Caco-2 (cell line): ENCODE measurements around the gene MC4R. TPM values are rescaled to one million over a fixed set of nuclear protein-coding genes. Genes with fewer than 3 reads are reported as not detected.

Source experiments
- BruUV-seq: library from RNA; stranded (reverse); fragments of 400-500 nt; replicated peaks from 2 replicates; lab custom pipeline; 2021; lab: Mats Ljungman, UMichigan
- CTCF ChIA-PET: fragments of 300-600 bp; sonication (Branson Sonifier 250); formaldehyde crosslinking; loops from one replicate; lab custom pipeline; 2022; ENCODE audit warnings: antibody characterized with exemption; lab: Charles Lee
- POLR2A ChIA-PET: fragments of 300-600 bp; sonication (Branson Sonifier 250); formaldehyde crosslinking; loops from one replicate; lab custom pipeline; 2022; ENCODE audit warnings: antibody characterized with exemption; lab: Charles Lee
- DNase-seq, 2 experiments: peaks; one replicate each; pipeline versions ENCODE4 v3.0.0 to v3.0.0-alpha.2; 2020 to 2022
- H3K27me3 ChIP-seq: replicated peaks from 2 replicates; pipeline ENCODE4 v1.6.0; 2011; ENCODE audit warnings: low read length; ENCODE audit not compliant: control insufficient read depth, insufficient read depth
- H3K36me3 ChIP-seq: 2 replicates; pipeline ENCODE4 v1.5.1; 2011; ENCODE audit warnings: low read length; ENCODE audit not compliant: control insufficient read depth, insufficient read depth
- H3K4me1 ChIP-seq: fragments of 250-450 bp; sonication (Bioruptor Pico); 2 replicates; pipeline ENCODE4 v1.5.1; 2020; ENCODE audit warnings: mild to moderate bottlenecking
- H3K4me3 ChIP-seq: 2 replicates; pipeline ENCODE4 v1.5.1; 2011; ENCODE audit warnings: low read depth, mild to moderate bottlenecking, control low read depth, low read length
- H3K9me3 ChIP-seq: fragments of 250-450 bp; sonication (Bioruptor Pico); 2 replicates; pipeline ENCODE4 v1.5.1; 2020; ENCODE audit warnings: mild to moderate bottlenecking, moderate library complexity
- H3K27ac Mint-ChIP-seq: one replicate; pipeline ENCODE4 v1.8.0; 2022; ENCODE audit warnings: mixed read lengths; ENCODE audit not compliant: unreplicated experiment
- H3K27me3 Mint-ChIP-seq: one replicate; pipeline ENCODE4 v1.8.0; 2022; ENCODE audit warnings: mixed read lengths; ENCODE audit not compliant: insufficient read depth, unreplicated experiment
- H3K36me3 Mint-ChIP-seq: one replicate; pipeline ENCODE4 v1.8.0; 2022; ENCODE audit warnings: mild to moderate bottlenecking, mixed read lengths; ENCODE audit not compliant: insufficient read depth, unreplicated experiment
- H3K4me1 Mint-ChIP-seq: one replicate; pipeline ENCODE4 v1.8.0; 2022; ENCODE audit warnings: low read depth, mixed read lengths; ENCODE audit not compliant: unreplicated experiment
- H3K4me3 Mint-ChIP-seq: one replicate; pipeline ENCODE4 v1.8.0; 2022; ENCODE audit warnings: mild to moderate bottlenecking, moderate library complexity, mixed read lengths; ENCODE audit not compliant: unreplicated experiment
- H3K9me3 Mint-ChIP-seq: one replicate; pipeline ENCODE4 v1.8.0; 2022; ENCODE audit warnings: mixed read lengths; ENCODE audit not compliant: unreplicated experiment
- CTCF ChIP-seq, 2 experiments: fragments of 200-600 bp in 1 of 2; IDR thresholded peaks; 1 replicate in 1 of 2; 2 replicates in 1 of 2; pipeline versions ENCODE4 v1.5.1 to v1.8.0; 2011 to 2022; ENCODE audit warnings: antibody characterized with exemption in 1 of 2, control low read depth in 1 of 2, inconsistent platforms in 1 of 2, low read depth in 1 of 2, low read length in 1 of 2, mild to moderate bottlenecking in 1 of 2, moderate library complexity in 1 of 2; ENCODE audit not compliant: insufficient read depth in 1 of 2, severe bottlenecking in 1 of 2, unreplicated experiment in 1 of 2
- intact Hi-C: fragments of 100-400 bp; cut with micrococcal nuclease; formaldehyde crosslinking; loops from one replicate; pipeline ENCODE4 v1.10.0; 2022; ENCODE audit not compliant: unreplicated experiment
- total RNA-seq: library from RNA; stranded (reverse); gene quantifications from 2 replicates; pipeline ENCODE4 v1.2.3, GENCODE V29; 2022

MC4R gene
- total RNA-seq, 1 experiment from 2014 or later: not detected

GRCh38 chr18:60391571-60392226 is 19.1 kb upstream of the MC4R start:
- H3K27me3 Mint-ChIP-seq: no peaks in the 10 kb centered on the region
- H3K27ac Mint-ChIP-seq: no peak overlapping the region
- H3K4me1 ChIP-seq: no peaks in the 10 kb centered on the region
- intact Hi-C loops: no loop called here
- H3K27me3 ChIP-seq: no peaks in the 10 kb centered on the region
- CTCF ChIA-PET: no interaction called here
- no peaks in the 10 kb centered on the region for H3K9me3 ChIP-seq
- no peak overlapping the region for H3K4me3 ChIP-seq
- H3K9me3 Mint-ChIP-seq: no peaks in the 10 kb centered on the region
- POLR2A ChIA-PET: no interaction called here
- no peaks in the 10 kb centered on the region for H3K36me3 Mint-ChIP-seq
- no TSS peak for BruUV-seq
- H3K4me1 Mint-ChIP-seq: no peaks in the 10 kb centered on the region
- TF ChIP-seq CTCF (IDR thresholded peaks at IDR 0.05; ENCODE audit: insufficient read depth in 1 of 2, low read depth in 1 of 2, low read length in 1 of 2, severe bottlenecking in 1 of 2, unreplicated experiment in 1 of 2): no peak
- H3K4me3 Mint-ChIP-seq: no peak overlapping the region
- no peaks in the 10 kb centered on the region for H3K36me3 ChIP-seq
- no peak for DNase-seq

DNA sequence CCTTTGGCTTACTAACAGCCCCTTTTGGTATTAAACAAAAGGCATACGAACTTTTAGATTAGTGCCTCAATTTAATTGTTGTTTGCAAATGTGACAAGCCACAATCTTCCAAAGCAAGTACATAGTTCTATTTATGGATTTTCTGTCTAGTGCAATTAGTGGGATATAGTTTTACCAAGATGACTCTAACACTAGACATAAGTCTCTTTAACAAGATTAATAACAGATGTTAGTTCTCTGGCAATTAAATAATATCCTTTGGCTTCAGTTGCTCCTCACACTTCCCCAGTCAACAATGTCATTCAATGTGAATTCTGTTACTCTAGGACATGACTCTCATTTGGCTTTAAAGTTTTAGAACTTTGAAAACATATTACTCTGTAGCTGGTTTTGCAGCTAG is 16.7 kb upstream of the MC4R start:
- BruUV-seq: no TSS peak
- DNase-seq: no peak
- Histone ChIP-seq H3K4me1 (no peaks in the 10 kb centered on the region), H3K9me3 (no peaks in the 10 kb centered on the region), H3K4me3 (no peak overlapping the region), H3K27me3 (no peaks in the 10 kb centered on the region), H3K36me3 (no peaks in the 10 kb centered on the region)
- CTCF ChIA-PET: no interaction called here
- no peak overlapping the region for H3K4me3 Mint-ChIP-seq
- POLR2A ChIA-PET: no interaction called here
- H3K4me1 Mint-ChIP-seq: no peaks in the 10 kb centered on the region
- H3K36me3 Mint-ChIP-seq: no peaks in the 10 kb centered on the region
- H3K27ac Mint-ChIP-seq: no peak overlapping the region
- no peak for TF ChIP-seq CTCF (IDR thresholded peaks at IDR 0.05; ENCODE audit: insufficient read depth in 1 of 2, low read depth in 1 of 2, low read length in 1 of 2, severe bottlenecking in 1 of 2, unreplicated experiment in 1 of 2)
- intact Hi-C loops: no loop called here
- H3K9me3 Mint-ChIP-seq: no peaks in the 10 kb centered on the region
- no peaks in the 10 kb centered on the region for H3K27me3 Mint-ChIP-seq

- ChIA-PET POLR2A (no interaction called here), CTCF (no interaction called here)
- Histone ChIP-seq H3K4me3 (no peak overlapping the region), H3K27me3 (no peaks in the 10 kb centered on the region), H3K9me3 (no peaks in the 10 kb centered on the region), H3K4me1 (no peaks in the 10 kb centered on the region), H3K36me3 (no peaks in the 10 kb centered on the region)
- intact Hi-C loops: no loop called here
- H3K4me1 Mint-ChIP-seq: no peaks in the 10 kb centered on the region
- no peak overlapping the region for H3K4me3 Mint-ChIP-seq
- H3K36me3 Mint-ChIP-seq: no peaks in the 10 kb centered on the region
- no peaks in the 10 kb centered on the region for H3K27me3 Mint-ChIP-seq
- BruUV-seq: no TSS peak
- no peaks in the 10 kb centered on the region for H3K9me3 Mint-ChIP-seq
- H3K27ac Mint-ChIP-seq: no peak overlapping the region
- no peak for DNase-seq
- TF ChIP-seq CTCF (IDR thresholded peaks at IDR 0.05; ENCODE audit: insufficient read depth in 1 of 2, low read depth in 1 of 2, low read length in 1 of 2, severe bottlenecking in 1 of 2, unreplicated experiment in 1 of 2): no peak
Measured at GRCh38 chr18:60385693-60386092, 13.1 kb upstream of the MC4R start.
